ENCODE measurements around the gene SLC7A10.

SLC7A10 gene

GRCh38 chr19:33204136-33204973 is 21.3 kb downstream of the SLC7A10 start:
- no peak for TF ChIP-seq EZH2phosphoT487 (IDR thresholded peaks at IDR 0.05; ENCODE audit: low read length)
- no peak for TF ChIP-seq EZH2 (optimal IDR thresholded peaks at IDR 0.05; ENCODE audit: low read depth, low read length)
- no peak for TF ChIP-seq CTCF (IDR thresholded peaks at IDR 0.05; ENCODE audit: low read length)

GRCh38 chr19:33203529-33203928 is 22.1 kb downstream of the SLC7A10 start:
- H3K27ac ChIP-seq (ENCODE audit: low read length) = no peak overlapping the region
- H3K4me2 ChIP-seq (ENCODE audit: low read depth, low read length) = no peak overlapping the region
- no peaks in the 10 kb centered on the region for H4K20me1 ChIP-seq (ENCODE audit: insufficient read depth, low read length)
- no peaks in the 10 kb centered on the region for H3K9me2 ChIP-seq (replicated peaks; ENCODE audit: insufficient read depth, low read length)
- no peak overlapping the region for H3K4me3 ChIP-seq (ENCODE audit: low read length)
- no peak overlapping the region for H2AFZ ChIP-seq (ENCODE audit: low read length)
- no peak overlapping the region for H3K9ac ChIP-seq (ENCODE audit: low read length)
- H3K9me3 ChIP-seq (replicated peaks; ENCODE audit: insufficient read depth, low read length) = no peaks in the 10 kb centered on the region
- no peak for DNase-seq
- no peaks in the 10 kb centered on the region for H3K27me3 ChIP-seq (replicated peaks; ENCODE audit: insufficient read depth, low read length)
- no peaks in the 10 kb centered on the region for H3K36me3 ChIP-seq (replicated peaks; ENCODE audit: insufficient read depth, low read length)
- no peaks in the 10 kb centered on the region for H3K79me2 ChIP-seq (ENCODE audit: low read length)
- H3K4me1 ChIP-seq (ENCODE audit: low read length) = no peaks in the 10 kb centered on the region
- TF ChIP-seq EZH2 (optimal IDR thresholded peaks at IDR 0.05; ENCODE audit: low read depth, low read length) (no peak), CTCF (IDR thresholded peaks at IDR 0.05; ENCODE audit: low read length) (no peak), EZH2phosphoT487 (IDR thresholded peaks at IDR 0.05; ENCODE audit: low read length) (no peak)
- H3F3A ChIP-seq (ENCODE audit: insufficient read depth, low read length) = no peaks in the 10 kb centered on the region

More at GRCh38 chr19:33204136-33204973, 21.3 kb downstream of the SLC7A10 start:
- H4K20me1 ChIP-seq (ENCODE audit: insufficient read depth, low read length) = no peaks in the 10 kb centered on the region
- no peak overlapping the region for H3K27ac ChIP-seq (ENCODE audit: low read length)
- no peaks in the 10 kb centered on the region for H3K9me2 ChIP-seq (replicated peaks; ENCODE audit: insufficient read depth, low read length)
- H2AFZ ChIP-seq (ENCODE audit: low read length) = no peak overlapping the region
- no peak overlapping the region for H3K4me2 ChIP-seq (ENCODE audit: low read depth, low read length)
- no peaks in the 10 kb centered on the region for H3F3A ChIP-seq (ENCODE audit: insufficient read depth, low read length)
- no peak overlapping the region for H3K9ac ChIP-seq (ENCODE audit: low read length)
- H3K27me3 ChIP-seq (replicated peaks; ENCODE audit: insufficient read depth, low read length) = peaks cover 5% of the 10 kb centered on the region
- no peak for DNase-seq
- H3K36me3 ChIP-seq (replicated peaks; ENCODE audit: insufficient read depth, low read length) = no peaks in the 10 kb centered on the region
- no peaks in the 10 kb centered on the region for H3K9me3 ChIP-seq (replicated peaks; ENCODE audit: insufficient read depth, low read length)
- no peaks in the 10 kb centered on the region for H3K4me1 ChIP-seq (ENCODE audit: low read length)
- no peak overlapping the region for H3K4me3 ChIP-seq (ENCODE audit: low read length)
- no peaks in the 10 kb centered on the region for H3K79me2 ChIP-seq (ENCODE audit: low read length)

- Histone ChIP-seq H2AFZ (ENCODE audit: low read length) (no peak overlapping the region), H3K79me2 (ENCODE audit: low read length) (no peaks in the 10 kb centered on the region), H3K27me3 (replicated peaks; ENCODE audit: insufficient read depth, low read length) (no peaks in the 10 kb centered on the region), H3K9me3 (replicated peaks; ENCODE audit: insufficient read depth, low read length) (no peaks in the 10 kb centered on the region), H3K9me2 (replicated peaks; ENCODE audit: insufficient read depth, low read length) (no peaks in the 10 kb centered on the region), H3K27ac (ENCODE audit: low read length) (no peak overlapping the region), H3K36me3 (replicated peaks; ENCODE audit: insufficient read depth, low read length) (no peaks in the 10 kb centered on the region), H3F3A (ENCODE audit: insufficient read depth, low read length) (no peaks in the 10 kb centered on the region), H3K4me1 (ENCODE audit: low read length) (no peaks in the 10 kb centered on the region), H3K4me2 (ENCODE audit: low read depth, low read length) (no peak overlapping the region), H4K20me1 (ENCODE audit: insufficient read depth, low read length) (no peaks in the 10 kb centered on the region), H3K9ac (ENCODE audit: low read length) (no peak overlapping the region), H3K4me3 (ENCODE audit: low read length) (no peak overlapping the region)
- DNase-seq = no peak
- TF ChIP-seq EZH2 (optimal IDR thresholded peaks at IDR 0.05; ENCODE audit: low read depth, low read length) (no peak), EZH2phosphoT487 (IDR thresholded peaks at IDR 0.05; ENCODE audit: low read length) (no peak), CTCF (IDR thresholded peaks at IDR 0.05; ENCODE audit: low read length) (no peak)
These were observed 22.8 kb downstream of the SLC7A10 start for GRCh38 chr19:33202546-33203507.

Measured in MM.1S (cell line).